Body of pancreas (tissue), 4 donors: ENCODE results near the gene TAF1A. TPM values are rescaled to one million over a fixed set of nuclear protein-coding genes. Genes with fewer than 3 reads are reported as not detected.

ENCODE experiments used
- ATAC-seq: fragments of 150-250 bp; one replicate; pipeline ENCODE4 v1.9.1; 2016
- DNase-seq, 4 donors: peaks; one replicate each; pipeline ENCODE4 v3.0.0-alpha.2; 2019
- H3K27ac ChIP-seq, 4 donors: fragments of 200-600 bp; sonication (generic); 1 replicate in 3 of 4; 2 replicates in 1 of 4; pipeline versions ENCODE4 v1.5.1 to v1.6.1; 2016 to 2019; ENCODE audit warnings: mild to moderate bottlenecking in 1 of 4, mixed read lengths in 1 of 4, moderate library complexity in 1 of 4
- H3K27me3 ChIP-seq, 2 donors: fragments of 200-600 bp; sonication (generic); one replicate each; pipeline ENCODE4 v1.6.0; 2016; ENCODE audit warnings: mild to moderate bottlenecking in 1 of 2
- H3K36me3 ChIP-seq, 2 donors: fragments of 200-600 bp; sonication (generic); replicated peaks in 1 of 2; 2 replicates each; pipeline ENCODE4 v1.5.1; 2016; ENCODE audit warnings: low read depth in 2 of 2; ENCODE audit not compliant: insufficient read depth in 1 of 2
- H3K4me1 ChIP-seq: fragments of 200-600 bp; sonication (generic); one replicate; pipeline ENCODE4 v1.6.0; 2016
- H3K4me3 ChIP-seq, 2 donors: fragments of 200-600 bp; sonication (generic); 1 replicate in 1 of 2; 2 replicates in 1 of 2; pipeline ENCODE4 v1.5.1; 2016 to 2019
- H3K9me3 ChIP-seq, 3 donors: fragments of 200-600 bp; sonication (generic); 1 replicate in 2 of 3; 2 replicates in 1 of 3; pipeline ENCODE4 v1.5.1; 2016
- POLR2A ChIP-seq, 3 donors: fragments of 450-650 bp; IDR thresholded peaks; one replicate each; pipeline ENCODE4 v1.6.1; 2016; ENCODE audit warnings: antibody characterized with exemption in 3 of 3, mild to moderate bottlenecking in 2 of 3
- WGBS, 2 donors: methylation state at CpG; one replicate each; pipeline ENCODE4 v1.1.5; 2017; 5-methylcytosine and 5-hydroxymethylcytosine counted together
- intact Hi-C: fragments of 100-400 bp; cut with DNase I; formaldehyde crosslinking; loops from one replicate; pipeline ENCODE4 v1.15.1; 2023
- total RNA-seq, 2 donors: library from RNA; depleted of rRNA; stranded (reverse); fragments of >200 nt; gene quantifications; one replicate each; pipeline ENCODE4 v1.1.0, GENCODE V29; 2016
- TF ChIP-seq, protein P1 (sequence below), 7 experiments: fragments of 450-650 bp in 4 of 7; fragments of 200-600 bp in 3 of 7; sonication (generic) in 3 of 7; IDR thresholded peaks; one replicate each; pipeline ENCODE4 v1.5.1; 2016 to 2019; ENCODE audit warnings: antibody characterized with exemption in 7 of 7

TAF1A gene
- total RNA-seq, 2 donors from 2014 or later, result 0.99 to 15.8 TPM

DNA sequence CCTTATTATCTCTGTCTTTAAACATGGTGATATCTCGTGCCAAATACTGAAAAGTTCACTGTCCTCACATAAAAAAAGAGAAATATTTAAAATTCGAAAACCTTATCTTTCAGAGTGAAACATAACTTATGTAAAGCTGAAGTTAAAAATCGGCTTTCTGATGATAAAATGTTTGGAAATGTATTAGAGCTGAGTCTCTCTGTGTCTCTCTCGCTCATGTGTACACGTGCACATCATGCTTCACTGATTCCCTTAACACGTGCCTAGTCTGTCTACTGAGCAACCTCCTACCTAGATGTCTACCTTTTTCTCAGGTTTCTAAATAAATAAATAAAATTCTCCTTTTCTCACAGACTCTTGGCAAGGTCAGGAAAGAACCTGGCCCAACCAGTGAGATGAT is 58.9 kb downstream of the TAF1A start:
- Histone ChIP-seq H3K4me1 (no peaks in the 10 kb centered on the region), H3K27ac (no peak overlapping the region), H3K4me3 (no peak overlapping the region), H3K36me3 (no peaks in the 10 kb centered on the region), H3K27me3 (no peaks in the 10 kb centered on the region), H3K9me3 (no peaks in the 10 kb centered on the region)
- TF ChIP-seq, protein P1, sequence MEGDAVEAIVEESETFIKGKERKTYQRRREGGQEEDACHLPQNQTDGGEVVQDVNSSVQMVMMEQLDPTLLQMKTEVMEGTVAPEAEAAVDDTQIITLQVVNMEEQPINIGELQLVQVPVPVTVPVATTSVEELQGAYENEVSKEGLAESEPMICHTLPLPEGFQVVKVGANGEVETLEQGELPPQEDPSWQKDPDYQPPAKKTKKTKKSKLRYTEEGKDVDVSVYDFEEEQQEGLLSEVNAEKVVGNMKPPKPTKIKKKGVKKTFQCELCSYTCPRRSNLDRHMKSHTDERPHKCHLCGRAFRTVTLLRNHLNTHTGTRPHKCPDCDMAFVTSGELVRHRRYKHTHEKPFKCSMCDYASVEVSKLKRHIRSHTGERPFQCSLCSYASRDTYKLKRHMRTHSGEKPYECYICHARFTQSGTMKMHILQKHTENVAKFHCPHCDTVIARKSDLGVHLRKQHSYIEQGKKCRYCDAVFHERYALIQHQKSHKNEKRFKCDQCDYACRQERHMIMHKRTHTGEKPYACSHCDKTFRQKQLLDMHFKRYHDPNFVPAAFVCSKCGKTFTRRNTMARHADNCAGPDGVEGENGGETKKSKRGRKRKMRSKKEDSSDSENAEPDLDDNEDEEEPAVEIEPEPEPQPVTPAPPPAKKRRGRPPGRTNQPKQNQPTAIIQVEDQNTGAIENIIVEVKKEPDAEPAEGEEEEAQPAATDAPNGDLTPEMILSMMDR (IDR thresholded peaks at IDR 0.05), result no peak
- TF ChIP-seq POLR2A (IDR thresholded peaks at IDR 0.05), result no peak
- intact Hi-C loops, result no loop called here
- DNase-seq, result no peak
- WGBS, 2 donors, result 65 to 71% methylated on average over 6 of the region's 6 CpGs
- ATAC-seq, result no peak

DNA sequence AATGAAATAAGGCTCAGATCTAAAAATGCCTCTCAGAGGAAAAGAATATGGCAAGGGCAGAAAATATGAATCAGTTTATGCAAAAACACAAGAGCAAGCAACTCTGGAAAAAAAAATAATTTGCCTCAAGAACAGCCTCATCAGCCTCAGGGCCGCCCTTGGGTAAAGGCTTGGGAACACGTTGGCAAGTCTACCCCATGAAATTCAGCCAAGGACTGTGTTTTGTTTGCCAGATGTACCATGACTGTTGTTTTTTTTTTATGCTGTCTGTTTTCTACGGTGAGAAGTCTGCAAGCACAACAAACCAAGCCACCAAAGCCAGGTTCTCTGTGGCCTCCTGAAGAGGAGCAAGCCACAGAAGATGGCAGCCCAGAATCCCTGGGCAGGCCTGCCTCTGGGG is 59.8 kb downstream of the TAF1A start:
- TF ChIP-seq, protein P1 (IDR thresholded peaks at IDR 0.05), result no peak
- TF ChIP-seq POLR2A (IDR thresholded peaks at IDR 0.05), result no peak
- H3K4me1 ChIP-seq, result no peaks in the 10 kb centered on the region
- intact Hi-C loops, result no loop called here
- no peaks in the 10 kb centered on the region for H3K9me3 ChIP-seq
- H3K27me3 ChIP-seq, result no peaks in the 10 kb centered on the region
- WGBS, 2 donors, result 51 to 52% methylated on average over 3 of the region's 3 CpGs
- H3K36me3 ChIP-seq, result no peaks in the 10 kb centered on the region
- ATAC-seq, result no peak
- no peak overlapping the region for H3K4me3 ChIP-seq
- no peak overlapping the region for H3K27ac ChIP-seq
- DNase-seq, result no peak

DNA sequence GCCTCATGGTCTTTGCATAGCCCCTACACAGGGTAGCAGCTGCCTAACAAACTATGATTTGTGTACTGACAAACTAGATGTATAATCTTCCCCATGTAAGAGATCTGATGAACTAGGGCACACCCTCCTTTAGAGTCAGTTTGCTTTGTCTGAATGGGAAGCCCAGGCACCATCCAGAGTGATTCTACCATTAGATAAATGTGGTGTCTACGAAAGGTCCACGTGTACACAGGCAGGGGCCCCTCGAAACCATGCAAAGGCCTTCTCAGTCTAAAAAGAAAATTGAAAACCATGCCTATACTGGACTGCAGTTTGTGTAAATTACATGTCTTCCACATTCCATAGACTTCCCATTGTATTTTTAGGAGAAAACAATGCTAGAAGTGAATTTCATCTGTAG is 60.6 kb downstream of the TAF1A start:
- TF ChIP-seq, protein P1 (IDR thresholded peaks at IDR 0.05), result no peak
- no peak for TF ChIP-seq POLR2A (IDR thresholded peaks at IDR 0.05)
- H3K27ac ChIP-seq, result no peak overlapping the region
- DNase-seq (no peak), ATAC-seq (no peak)
- H3K36me3 ChIP-seq, result no peaks in the 10 kb centered on the region
- H3K4me1 ChIP-seq, result no peaks in the 10 kb centered on the region
- no peaks in the 10 kb centered on the region for H3K9me3 ChIP-seq
- WGBS, 2 donors, result 82 to 88% methylated on average over 3 of the region's 3 CpGs
- H3K27me3 ChIP-seq, result no peaks in the 10 kb centered on the region
- intact Hi-C loops, result no loop called here
- H3K4me3 ChIP-seq, result no peak overlapping the region

DNA sequence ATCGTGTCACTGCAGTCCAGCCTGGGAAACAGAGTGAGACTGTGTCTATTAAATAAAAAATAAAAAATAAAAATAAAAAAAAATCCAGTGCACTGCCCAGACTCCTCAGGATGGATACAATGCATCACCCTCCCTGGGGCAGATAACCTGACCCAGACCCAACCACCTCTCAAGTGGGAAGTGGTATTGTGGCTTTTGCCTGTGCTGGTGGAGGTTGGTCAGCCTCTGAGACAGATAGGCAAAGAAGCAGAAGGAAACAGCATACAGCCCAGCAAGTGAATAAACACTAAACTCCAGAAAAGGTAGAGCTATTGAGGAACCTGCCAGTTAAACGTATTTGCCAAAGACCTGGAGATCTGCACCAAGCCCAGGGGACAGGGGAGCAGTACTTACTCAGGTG is 63.8 kb downstream of the TAF1A start:
- intact Hi-C loops, result no loop called here
- H3K4me3 ChIP-seq, result no peak overlapping the region
- no peaks in the 10 kb centered on the region for H3K4me1 ChIP-seq
- DNase-seq, result no peak
- no peak for ATAC-seq
- no peak for TF ChIP-seq POLR2A (IDR thresholded peaks at IDR 0.05)
- TF ChIP-seq, protein P1 (IDR thresholded peaks at IDR 0.05), result no peak
- H3K36me3 ChIP-seq, result no peaks in the 10 kb centered on the region
- 72 to 86% methylated on average over 2 of the region's 2 CpGs for WGBS, 2 donors
- no peaks in the 10 kb centered on the region for H3K9me3 ChIP-seq
- no peaks in the 10 kb centered on the region for H3K27me3 ChIP-seq
- no peak overlapping the region for H3K27ac ChIP-seq

DNA sequence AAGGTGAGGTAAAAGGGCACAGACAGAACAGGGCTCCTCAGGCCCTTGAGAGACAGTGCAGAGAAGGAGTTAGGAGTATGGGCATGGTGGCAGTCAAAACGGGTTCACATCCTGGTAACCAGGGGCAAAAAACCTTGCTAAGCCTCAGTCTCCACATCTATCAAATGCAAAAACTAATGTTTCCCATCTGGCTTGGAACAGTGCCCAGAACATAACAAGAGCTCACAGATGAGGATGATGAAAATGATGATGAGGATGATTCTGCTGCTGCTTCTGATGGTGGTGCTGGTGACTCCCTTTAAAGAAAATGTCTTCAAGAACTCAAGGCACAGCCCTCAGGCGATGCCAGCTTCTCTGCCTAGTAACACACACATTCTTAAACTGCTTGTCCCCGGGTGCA is 65.9 kb downstream of the TAF1A start:
- H3K36me3 ChIP-seq, result no peaks in the 10 kb centered on the region
- no peak overlapping the region for H3K27ac ChIP-seq
- H3K27me3 ChIP-seq, result no peaks in the 10 kb centered on the region
- TF ChIP-seq, protein P1 (IDR thresholded peaks at IDR 0.05), result no peak
- TF ChIP-seq POLR2A (IDR thresholded peaks at IDR 0.05), result no peak
- 63% methylated on average over 3 of the region's 3 CpGs for WGBS, 2 donors
- no peaks in the 10 kb centered on the region for H3K9me3 ChIP-seq
- intact Hi-C loops, result no loop called here
- H3K4me1 ChIP-seq, result no peaks in the 10 kb centered on the region
- H3K4me3 ChIP-seq, result no peak overlapping the region
- DNase-seq, result no peak
- ATAC-seq, result no peak
